Bronchial epithelial cell (primary cell): ENCODE results near the gene MBTPS2. TPM values are rescaled to one million over a fixed set of nuclear protein-coding genes. Genes with fewer than 3 reads are reported as not detected.
A peak's percentile ranks its signal among the peaks of the same experiment; 100 is the strongest.
"Not testable (repeated sequence)": the region's sequence is repeated elsewhere in the genome, so short reads cannot be mapped to it uniquely, and the experiment has no call there.

Experiments
- DNase-seq: peaks from one replicate; pipeline ENCODE4 v3.0.0-alpha.2; 2010; ENCODE audit warnings: low read depth
- FAIRE-seq: peaks from 2 replicates; lab custom pipeline; 2011; peaks lifted over from hg19 to GRCh38; lab: Jason Lieb, UNC
- H3K27me3 ChIP-seq: 2 replicates; pipeline ENCODE4 v1.5.1; 2011; ENCODE audit warnings: low read length; ENCODE audit not compliant: control insufficient read depth, insufficient read depth
- H3K36me3 ChIP-seq: 2 replicates; pipeline ENCODE4 v1.5.1; 2011; ENCODE audit warnings: low read length; ENCODE audit not compliant: control insufficient read depth, insufficient read depth
- H3K4me3 ChIP-seq: 2 replicates; pipeline ENCODE4 v1.5.1; 2011; ENCODE audit warnings: mild to moderate bottlenecking, low read depth, low read length, control low read depth
- CTCF ChIP-seq: IDR thresholded peaks from 2 replicates; pipeline ENCODE4 v1.5.1; 2011; ENCODE audit warnings: mild to moderate bottlenecking, moderate library complexity, low read length, control low read depth, inconsistent platforms; ENCODE audit not compliant: insufficient read depth, severe bottlenecking
- total RNA-seq: library from RNA; depleted of rRNA; stranded (reverse); fragments of >200 nt; gene quantifications from 2 replicates; pipeline ENCODE4 v1.2.1, GENCODE V29; 2014

Gene MBTPS2
- total RNA-seq, 1 donor from 2014 or later = 3.9 TPM

GRCh38 chrX:21802839-21803238 is 36.6 kb upstream of the MBTPS2 start:
- no peak overlapping the region for H3K4me3 ChIP-seq
- no peak for TF ChIP-seq CTCF
- FAIRE-seq = no peak
- DNase-seq = no peak
- H3K36me3 ChIP-seq = no peaks in the 10 kb centered on the region
- no peaks in the 10 kb centered on the region for H3K27me3 ChIP-seq

GRCh38 chrX:21806691-21807090 is 32.7 kb upstream of the MBTPS2 start:
- no peaks in the 10 kb centered on the region for H3K27me3 ChIP-seq
- H3K36me3 ChIP-seq = no peaks in the 10 kb centered on the region
- no peak overlapping the region for H3K4me3 ChIP-seq
- DNase-seq (peak; percentile 59), FAIRE-seq (no peak)
- TF ChIP-seq CTCF = no peak

- Histone ChIP-seq H3K4me3 (no peak overlapping the region), H3K36me3 (no peaks in the 10 kb centered on the region), H3K27me3 (no peaks in the 10 kb centered on the region)
- FAIRE-seq (no peak), DNase-seq (no peak)
- no peak for TF ChIP-seq CTCF
These were observed 27.6 kb upstream of the MBTPS2 start for GRCh38 chrX:21811832-21812231.

- DNase-seq = no peak
- no peak overlapping the region for H3K4me3 ChIP-seq
- H3K27me3 ChIP-seq = no peaks in the 10 kb centered on the region
- TF ChIP-seq CTCF = no peak
- no peak for FAIRE-seq
- H3K36me3 ChIP-seq = no peaks in the 10 kb centered on the region
These were observed 26.8 kb upstream of the MBTPS2 start for GRCh38 chrX:21812628-21813027.

- DNase-seq (no peak), FAIRE-seq (no peak)
- Histone ChIP-seq H3K27me3 (no peaks in the 10 kb centered on the region), H3K36me3 (no peaks in the 10 kb centered on the region), H3K4me3 (no peak overlapping the region)
- no peak for TF ChIP-seq CTCF
These were observed 25.6 kb upstream of the MBTPS2 start for GRCh38 chrX:21813612-21814368.

GRCh38 chrX:21816136-21816535 is 23.3 kb upstream of the MBTPS2 start:
- H3K36me3 ChIP-seq = no peaks in the 10 kb centered on the region
- H3K4me3 ChIP-seq = no peak overlapping the region
- FAIRE-seq = no peak
- H3K27me3 ChIP-seq = no peaks in the 10 kb centered on the region
- no peak for TF ChIP-seq CTCF
- DNase-seq = no peak

- not testable (repeated sequence) for H3K36me3 ChIP-seq, H3K27me3 ChIP-seq, FAIRE-seq, H3K4me3 ChIP-seq, DNase-seq
These were observed 19.2 kb upstream of the MBTPS2 start for GRCh38 chrX:21820170-21820569.
